Measurements from ENCODE around the gene ESR2. TPM values are rescaled to one million over a fixed set of nuclear protein-coding genes. Genes with fewer than 3 reads are reported as not detected.
"Not testable (repeated sequence)": the region's sequence is repeated elsewhere in the genome, so short reads cannot be mapped to it uniquely, and the experiment has no call there.

ESR2 gene
- total RNA-seq, 1 experiment from 2014 or later, result not detected

DNA sequence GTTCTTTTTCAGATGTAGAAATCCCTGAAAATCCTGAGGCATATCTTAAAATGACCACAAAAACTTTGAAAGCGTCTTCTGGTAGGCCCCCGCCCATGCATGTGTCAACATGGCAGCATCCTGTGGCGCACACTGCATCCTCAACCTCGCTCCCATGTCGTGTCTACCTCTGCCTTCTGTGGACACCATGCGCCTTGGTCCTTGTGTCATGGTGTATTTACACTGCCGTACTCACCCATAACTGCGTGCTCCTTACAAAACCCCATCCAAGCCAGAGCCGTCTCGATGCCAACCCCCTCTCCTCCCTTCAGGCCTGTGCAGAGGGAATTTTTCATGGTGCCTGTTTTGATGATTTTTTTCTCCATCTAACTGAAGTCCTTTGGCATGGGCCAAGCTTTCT lies 78.9 kb downstream of the ESR2 start:
- Histone ChIP-seq H3K4me3 (no peak overlapping the region), H3K9me3 (no peaks in the 10 kb centered on the region), H3K27me3 (no peaks in the 10 kb centered on the region), H3K36me3 (no peaks in the 10 kb centered on the region)
- no peak for DNase-seq

DNA sequence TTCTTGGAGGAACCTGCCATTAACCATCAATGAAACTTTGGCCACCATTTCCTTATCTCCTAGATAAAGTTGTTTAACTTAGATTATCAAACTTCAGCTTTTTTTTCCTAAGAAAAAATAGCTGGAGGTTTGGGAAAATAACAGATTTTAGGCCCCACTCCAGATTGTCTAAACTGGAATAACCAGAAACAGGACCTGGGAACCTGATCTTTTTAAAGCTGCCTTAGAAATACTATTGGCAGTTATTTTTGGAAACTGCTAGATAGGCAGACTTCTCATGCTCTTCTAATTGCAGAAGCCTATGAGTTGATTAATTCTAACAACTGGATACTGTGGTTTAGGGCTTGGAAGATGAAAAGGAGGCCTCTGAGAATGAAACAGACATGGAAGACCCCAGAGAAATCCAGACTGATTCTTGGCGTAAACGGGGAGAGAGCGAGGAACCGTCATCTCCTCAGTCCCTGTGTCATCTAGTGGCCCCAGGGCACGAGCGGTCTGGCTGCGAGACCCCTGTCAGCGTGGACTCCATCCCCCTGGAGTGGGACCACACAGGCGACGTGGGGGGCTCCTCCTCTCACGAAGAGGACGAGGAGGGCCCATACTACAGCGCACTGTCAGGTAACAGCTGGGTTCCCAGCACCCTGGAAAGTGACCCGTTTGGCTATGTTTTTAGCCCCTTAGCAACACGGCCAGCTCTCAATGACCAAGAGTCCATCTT lies 80.2 kb downstream of the ESR2 start:
- Histone ChIP-seq H3K36me3 (no peaks in the 10 kb centered on the region), H3K9me3 (no peaks in the 10 kb centered on the region), H3K27me3 (no peaks in the 10 kb centered on the region), H3K4me3 (no peak overlapping the region)
- DNase-seq, result no peak

DNA sequence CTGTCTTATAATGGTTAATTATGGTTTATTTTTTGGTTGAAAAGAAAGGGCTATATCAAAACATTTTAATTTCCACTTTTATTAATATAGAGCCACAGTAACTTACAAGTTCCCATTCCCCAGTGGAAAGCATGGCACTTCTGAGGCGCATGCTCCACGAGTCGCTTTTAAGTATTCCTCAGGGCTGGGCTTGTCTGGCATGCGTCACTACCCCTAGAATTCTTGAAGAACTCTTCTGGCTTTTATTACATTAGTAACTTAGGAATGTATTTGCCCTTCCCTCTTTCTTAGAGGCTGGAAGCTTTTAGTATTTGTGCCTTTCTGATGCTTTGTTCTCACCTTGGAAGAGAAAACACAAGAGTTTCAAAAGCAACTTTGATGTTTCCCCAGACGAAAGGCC lies 81.1 kb downstream of the ESR2 start:
- H3K27me3 ChIP-seq, result no peaks in the 10 kb centered on the region
- H3K9me3 ChIP-seq, result no peaks in the 10 kb centered on the region
- H3K4me3 ChIP-seq, result no peak overlapping the region
- H3K36me3 ChIP-seq, result no peaks in the 10 kb centered on the region
- DNase-seq, result no peak

DNA sequence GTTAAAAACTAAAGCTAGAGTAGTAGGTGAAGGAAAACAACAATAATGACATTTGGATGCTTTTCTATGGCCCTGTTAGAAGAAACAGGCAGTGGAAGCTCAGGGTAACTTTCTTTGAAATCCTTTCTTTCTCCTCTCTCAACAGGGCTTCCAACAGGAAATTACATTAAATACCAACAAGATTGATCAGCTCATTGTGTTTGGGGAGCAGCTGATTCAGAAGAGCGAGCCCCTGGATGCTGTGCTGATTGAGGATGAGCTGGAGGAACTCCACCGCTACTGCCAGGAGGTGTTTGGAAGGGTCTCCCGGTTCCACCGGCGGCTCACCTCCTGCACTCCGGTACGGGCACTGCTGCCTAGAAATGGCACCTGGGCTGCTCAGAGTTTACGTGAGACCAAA lies 81.5 kb downstream of the ESR2 start:
- H3K9me3 ChIP-seq, result no peaks in the 10 kb centered on the region
- H3K4me3 ChIP-seq, result no peak overlapping the region
- H3K27me3 ChIP-seq, result no peaks in the 10 kb centered on the region
- no peaks in the 10 kb centered on the region for H3K36me3 ChIP-seq
- no peak for DNase-seq

DNA sequence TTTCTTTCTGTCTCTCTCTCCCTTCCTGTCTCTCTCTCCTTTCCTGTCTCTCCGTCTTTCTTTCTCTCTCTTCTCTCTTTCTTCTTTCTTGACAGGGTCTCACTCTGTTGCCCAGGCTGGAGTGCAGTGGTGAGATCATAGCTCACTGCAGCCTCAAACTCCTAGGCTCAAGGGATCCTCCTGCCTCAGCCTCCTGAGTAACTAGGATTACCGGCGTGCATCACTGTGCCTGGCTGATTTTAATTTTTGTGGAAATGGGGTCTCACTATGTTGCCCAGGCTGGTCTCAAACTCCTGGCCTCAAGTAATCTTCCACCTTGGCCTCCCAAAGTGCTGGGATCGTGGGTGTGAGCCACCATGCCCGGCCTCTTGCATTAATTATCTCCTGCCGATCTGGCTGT lies 83.3 kb downstream of the ESR2 start:
- H3K4me3 ChIP-seq, DNase-seq, H3K27me3 ChIP-seq, H3K36me3 ChIP-seq, H3K9me3 ChIP-seq: not testable (repeated sequence)

DNA sequence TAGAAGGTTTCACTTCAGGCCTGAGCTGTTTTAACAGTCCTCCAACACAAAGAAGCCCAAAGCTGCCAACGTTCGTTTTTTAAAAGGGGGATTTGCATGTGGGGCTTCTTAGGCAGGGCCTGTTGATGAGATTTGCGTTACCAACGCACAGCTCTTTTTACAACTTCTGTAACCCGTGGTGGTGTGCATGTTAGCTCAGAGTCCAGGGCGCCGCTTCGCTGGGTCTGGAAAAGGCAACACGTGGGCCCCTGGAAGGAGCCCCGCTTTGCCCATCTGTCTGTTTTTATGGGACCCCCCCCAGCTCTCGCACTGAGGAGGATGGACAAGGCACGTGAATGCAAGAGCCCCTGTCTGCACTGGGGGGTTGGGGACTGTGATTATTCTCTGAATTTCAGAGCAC lies 84.0 kb downstream of the ESR2 start:
- H3K27me3 ChIP-seq, result no peaks in the 10 kb centered on the region
- no peaks in the 10 kb centered on the region for H3K9me3 ChIP-seq
- no peak for DNase-seq
- H3K4me3 ChIP-seq, result no peak overlapping the region
- no peaks in the 10 kb centered on the region for H3K36me3 ChIP-seq

DNA sequence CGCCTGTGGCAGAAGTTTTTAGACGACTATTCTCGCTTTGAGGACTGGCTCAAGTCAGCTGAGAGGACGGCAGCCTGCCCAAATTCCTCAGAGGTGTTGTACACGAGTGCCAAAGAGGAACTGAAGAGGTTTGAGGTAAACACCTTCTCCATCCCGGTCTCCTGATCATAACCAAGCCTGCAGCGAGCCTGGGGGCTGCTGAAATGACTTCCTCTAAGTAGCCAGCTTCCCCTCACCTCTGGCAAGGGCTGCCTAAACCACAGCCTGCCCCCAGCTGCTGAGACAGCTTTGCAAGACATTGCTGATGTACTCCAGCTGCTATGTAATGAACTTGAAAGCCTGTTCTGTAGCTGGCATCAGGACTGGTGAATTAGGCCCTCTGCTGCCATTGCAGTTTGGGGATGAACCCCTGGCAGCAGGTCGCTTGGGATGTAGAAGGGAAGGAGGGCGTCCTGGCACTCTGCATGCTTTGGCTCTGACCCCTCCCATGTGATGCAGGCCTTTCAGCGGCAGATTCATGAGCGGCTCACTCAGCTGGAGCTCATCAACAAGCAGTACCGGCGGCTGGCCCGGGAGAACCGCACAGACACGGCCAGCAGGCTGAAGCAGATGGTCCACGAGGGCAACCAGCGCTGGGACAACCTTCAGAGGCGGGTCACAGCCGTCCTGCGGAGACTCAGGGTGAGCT lies 84.6 kb downstream of the ESR2 start:
- no peak for DNase-seq
- Histone ChIP-seq H3K9me3 (no peaks in the 10 kb centered on the region), H3K27me3 (no peaks in the 10 kb centered on the region), H3K4me3 (no peak overlapping the region), H3K36me3 (no peaks in the 10 kb centered on the region)

DNA sequence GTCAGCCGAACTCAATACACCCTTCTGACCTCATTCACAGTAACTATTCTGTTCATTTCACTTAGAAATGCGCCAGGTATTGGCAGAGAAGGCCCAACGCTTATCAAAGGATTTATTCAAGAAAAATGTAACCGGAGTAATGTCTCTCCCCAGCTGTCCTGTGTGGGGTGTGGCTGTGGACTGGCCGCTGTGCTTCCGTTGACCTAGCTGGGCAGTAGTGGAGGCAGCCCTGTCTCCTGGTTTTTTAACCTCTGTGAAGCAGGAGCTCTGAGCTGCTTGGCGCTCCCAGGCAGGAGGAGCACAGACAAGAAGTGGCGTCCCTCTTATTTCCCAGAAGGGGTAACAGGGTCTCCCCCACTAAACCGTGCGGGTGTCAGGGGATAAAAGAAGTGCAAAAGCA lies 85.2 kb downstream of the ESR2 start:
- H3K36me3 ChIP-seq, result no peaks in the 10 kb centered on the region
- H3K9me3 ChIP-seq, result no peaks in the 10 kb centered on the region
- H3K4me3 ChIP-seq, result no peak overlapping the region
- no peaks in the 10 kb centered on the region for H3K27me3 ChIP-seq
- no peak for DNase-seq

DNA sequence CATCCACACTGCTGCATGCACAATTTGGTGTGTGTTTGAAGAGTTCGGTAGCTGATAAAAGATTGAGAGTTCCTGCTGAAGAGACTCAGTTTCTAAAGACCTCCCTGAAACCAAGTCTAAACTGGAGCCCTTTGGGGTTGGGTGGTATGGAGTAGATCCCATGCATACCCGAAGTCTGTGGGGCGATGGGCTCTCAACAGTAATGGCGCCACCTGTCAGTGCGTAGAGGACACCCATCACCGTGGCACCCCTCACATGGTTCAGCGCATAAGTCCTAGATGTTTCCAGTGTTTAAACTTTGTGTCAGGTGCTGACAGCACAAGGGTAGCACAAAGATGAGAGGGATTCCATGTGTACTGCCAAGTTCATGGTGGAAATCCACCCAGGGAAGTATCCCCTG lies 85.9 kb downstream of the ESR2 start:
- Histone ChIP-seq H3K27me3 (no peaks in the 10 kb centered on the region), H3K36me3 (no peaks in the 10 kb centered on the region), H3K9me3 (no peaks in the 10 kb centered on the region), H3K4me3 (no peak overlapping the region)
- DNase-seq, result no peak

DNA sequence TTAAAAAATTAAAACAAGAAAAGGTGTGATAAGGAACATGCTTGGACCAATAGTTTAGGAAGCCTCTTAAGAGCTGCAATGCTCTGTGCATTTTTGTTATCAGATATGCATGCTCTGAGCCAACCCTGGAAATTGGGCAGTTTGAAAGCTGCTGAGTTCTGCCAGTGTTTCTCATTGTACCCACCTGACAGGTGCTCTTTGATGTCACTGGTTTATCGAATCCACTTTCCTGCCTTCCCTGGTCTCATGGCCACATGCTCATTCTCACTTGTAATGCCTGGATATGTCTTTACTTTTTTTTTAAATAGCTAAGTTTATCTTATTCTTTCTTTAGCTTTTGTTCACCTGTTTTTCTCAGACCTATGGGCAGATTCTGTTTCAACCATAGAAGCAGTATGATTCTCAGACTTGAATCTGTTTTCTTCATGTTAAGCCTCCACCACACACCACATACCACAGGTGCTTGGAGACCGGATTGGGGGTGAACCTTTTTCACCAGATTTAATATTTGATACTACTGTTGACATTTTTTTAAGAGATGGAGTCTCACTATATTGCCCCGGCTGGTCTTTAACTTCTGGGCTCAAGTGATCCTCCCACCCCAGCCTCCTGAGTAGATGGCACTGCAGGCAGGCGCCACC lies 90.7 kb downstream of the ESR2 start:
- Histone ChIP-seq H3K4me3 (no peak overlapping the region), H3K9me3 (no peaks in the 10 kb centered on the region), H3K36me3 (no peaks in the 10 kb centered on the region), H3K27me3 (no peaks in the 10 kb centered on the region)
- DNase-seq, result no peak

DNA sequence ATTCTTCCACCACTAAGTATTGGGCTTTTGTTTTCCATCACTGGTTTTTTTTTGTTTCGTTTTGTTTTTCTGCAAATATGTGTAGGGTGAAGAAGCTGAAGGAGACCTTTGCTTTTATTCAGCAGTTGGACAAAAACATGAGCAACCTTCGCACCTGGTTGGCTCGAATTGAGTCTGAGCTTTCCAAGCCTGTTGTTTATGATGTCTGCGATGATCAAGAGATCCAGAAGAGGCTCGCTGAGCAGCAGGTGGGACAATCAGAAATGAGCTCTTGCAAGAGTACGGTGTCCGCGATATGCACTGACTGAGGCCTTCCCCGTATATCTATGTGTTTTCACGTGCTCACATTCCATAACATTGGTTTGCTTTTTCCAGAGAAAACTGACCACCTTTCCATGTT lies 91.5 kb downstream of the ESR2 start:
- no peaks in the 10 kb centered on the region for H3K36me3 ChIP-seq
- no peak for DNase-seq
- no peaks in the 10 kb centered on the region for H3K27me3 ChIP-seq
- no peak overlapping the region for H3K4me3 ChIP-seq
- H3K9me3 ChIP-seq, result no peaks in the 10 kb centered on the region

DNA sequence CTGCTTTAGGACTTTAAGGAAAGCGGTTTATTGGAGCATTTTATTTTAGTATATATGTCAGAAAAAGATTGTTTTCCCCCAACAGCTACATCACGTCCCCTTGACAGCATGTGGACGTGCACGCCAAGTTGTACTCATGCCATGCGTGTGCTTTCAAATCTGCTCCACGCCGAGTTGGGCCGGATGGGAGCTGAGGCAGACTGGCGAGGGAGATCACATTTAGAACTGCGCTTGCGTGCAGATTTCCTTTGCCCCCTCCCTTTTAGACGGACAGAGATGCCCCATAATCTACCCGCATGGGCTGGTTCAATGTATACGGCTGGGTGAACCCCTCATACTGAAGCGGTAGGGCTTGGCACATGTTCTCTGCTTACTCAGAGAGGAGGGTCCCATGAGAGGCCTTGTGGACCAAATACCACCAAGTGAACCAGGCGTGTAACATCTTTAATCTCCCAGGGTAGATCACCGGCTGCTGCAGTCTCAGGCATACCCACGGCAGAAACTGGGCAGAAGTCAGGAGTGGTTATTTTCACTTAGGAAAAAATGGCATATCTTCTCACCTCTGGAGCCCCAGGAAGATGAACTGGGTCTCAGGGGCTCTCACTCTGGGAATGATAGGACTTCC lies 92.1 kb downstream of the ESR2 start:
- no peak overlapping the region for H3K4me3 ChIP-seq
- no peaks in the 10 kb centered on the region for H3K27me3 ChIP-seq
- no peak for DNase-seq
- no peaks in the 10 kb centered on the region for H3K36me3 ChIP-seq
- H3K9me3 ChIP-seq, result no peaks in the 10 kb centered on the region

DNA sequence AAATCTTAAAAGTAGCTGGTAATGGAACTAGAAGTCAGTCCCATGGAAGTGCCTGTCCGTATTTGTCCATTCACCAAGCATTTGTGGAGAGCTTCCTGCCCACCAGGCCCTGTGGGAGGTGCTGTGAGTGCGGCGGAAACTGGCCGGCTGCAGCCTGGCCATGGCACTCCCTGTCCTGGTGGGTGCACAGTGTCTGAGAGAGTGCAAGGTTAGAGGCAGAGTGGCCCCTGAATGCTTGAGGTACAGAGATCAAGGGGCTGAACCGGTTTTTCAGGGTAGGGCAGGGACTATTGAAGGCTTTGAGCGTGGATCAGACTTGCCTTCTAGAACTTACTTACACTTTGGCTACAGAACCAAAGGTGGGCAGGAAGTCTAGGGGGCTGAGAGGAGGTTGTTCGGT lies 92.9 kb downstream of the ESR2 start:
- Histone ChIP-seq H3K9me3 (no peaks in the 10 kb centered on the region), H3K27me3 (no peaks in the 10 kb centered on the region), H3K4me3 (no peak overlapping the region), H3K36me3 (no peaks in the 10 kb centered on the region)
- DNase-seq, result no peak

DNA sequence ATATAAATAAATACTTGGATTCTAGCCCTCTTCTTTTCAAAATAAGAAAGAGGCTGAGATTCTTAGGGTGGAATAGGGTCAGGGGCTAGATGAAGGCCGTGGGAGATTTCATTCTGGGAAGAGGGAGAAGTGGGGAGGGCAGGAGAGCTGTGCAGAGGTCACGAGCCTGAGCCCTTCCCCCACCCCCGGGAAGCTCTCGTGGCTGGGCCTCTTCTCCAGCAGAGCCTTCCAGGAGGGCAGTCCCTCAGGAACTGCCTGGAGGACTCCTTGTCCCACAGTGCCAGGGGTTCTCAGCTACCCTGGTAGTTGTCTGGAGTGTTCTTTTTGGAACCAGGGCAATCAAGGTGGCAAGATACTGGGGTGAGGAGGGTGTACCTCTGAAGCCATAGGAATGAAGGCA lies 94.0 kb downstream of the ESR2 start:
- Histone ChIP-seq H3K9me3 (no peaks in the 10 kb centered on the region), H3K36me3 (no peaks in the 10 kb centered on the region), H3K4me3 (no peak overlapping the region), H3K27me3 (no peaks in the 10 kb centered on the region)
- no peak for DNase-seq

DNA sequence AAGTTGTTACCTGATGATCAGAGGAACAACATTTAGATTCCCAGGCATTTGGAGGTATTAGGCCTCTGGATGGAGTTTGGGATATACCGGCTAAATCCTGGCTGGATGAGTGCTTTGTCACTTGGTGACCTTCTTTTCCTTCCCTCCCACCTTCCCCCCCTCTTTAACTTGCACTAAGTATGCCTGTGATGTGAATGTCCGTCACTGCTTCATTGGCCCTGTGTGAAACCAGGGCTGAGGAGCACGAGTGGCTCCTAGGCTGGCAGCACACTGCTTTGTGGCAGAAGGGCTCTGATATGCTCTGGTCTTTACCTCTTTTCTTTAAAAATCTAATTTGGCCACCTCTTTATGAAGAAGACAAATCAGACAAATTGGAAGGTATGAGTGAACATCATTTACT lies 95.7 kb downstream of the ESR2 start:
- Histone ChIP-seq H3K4me3 (no peak overlapping the region), H3K9me3 (no peaks in the 10 kb centered on the region), H3K27me3 (no peaks in the 10 kb centered on the region), H3K36me3 (no peaks in the 10 kb centered on the region)
- no peak for DNase-seq

DNA sequence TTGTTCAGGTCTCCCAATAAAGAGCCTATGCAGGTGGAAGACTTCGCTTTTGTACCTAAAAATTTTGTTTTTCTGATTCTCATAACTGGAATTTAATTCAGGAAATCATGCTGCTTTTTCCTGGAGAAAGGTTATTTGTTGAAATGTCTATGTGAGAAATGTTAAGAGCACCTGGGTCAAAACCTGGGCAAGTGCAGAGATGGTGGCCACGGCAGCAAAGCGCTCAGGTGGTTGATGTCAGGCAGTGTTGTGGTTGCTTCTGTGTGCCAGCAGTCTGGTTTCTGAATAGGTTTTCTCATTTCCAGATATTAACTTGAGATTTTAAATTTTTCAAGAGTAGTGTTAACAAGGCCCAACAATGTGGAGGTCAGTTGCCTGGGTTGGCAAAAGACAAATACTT lies 96.2 kb downstream of the ESR2 start:
- Histone ChIP-seq H3K27me3 (no peaks in the 10 kb centered on the region), H3K36me3 (no peaks in the 10 kb centered on the region), H3K4me3 (no peak overlapping the region), H3K9me3 (no peaks in the 10 kb centered on the region)
- DNase-seq, result no peak

DNA sequence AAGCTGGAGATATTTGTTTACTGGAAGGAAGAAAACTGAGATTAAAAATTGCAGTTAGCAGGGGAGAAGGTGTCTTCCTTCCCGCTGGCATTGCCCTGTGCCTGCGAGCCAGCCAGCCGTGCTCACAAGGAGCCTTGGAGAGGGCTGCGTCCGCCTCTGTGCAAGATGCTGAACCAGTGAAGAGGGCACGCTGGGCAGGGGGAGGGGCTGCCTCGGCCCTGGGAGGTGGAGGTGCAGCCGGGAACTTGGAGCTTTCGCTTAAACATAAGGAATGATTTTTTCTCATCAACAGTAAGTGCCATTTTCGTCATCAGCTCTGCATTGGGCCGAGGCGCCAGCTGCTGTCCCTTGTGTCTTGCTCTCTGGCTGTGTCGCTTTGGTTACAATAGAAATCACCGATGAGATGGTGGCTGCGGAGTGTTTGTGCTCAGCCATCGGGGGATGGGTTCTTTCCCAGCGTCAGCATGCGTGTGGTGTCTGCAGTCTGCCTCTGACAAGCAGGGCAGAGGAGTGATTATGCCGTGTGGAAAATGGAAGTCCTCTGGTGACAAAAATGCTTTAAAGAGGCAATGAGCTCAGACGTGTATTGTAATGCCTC lies 97.3 kb downstream of the ESR2 start:
- H3K36me3 ChIP-seq, result no peaks in the 10 kb centered on the region
- no peak for DNase-seq
- no peak overlapping the region for H3K4me3 ChIP-seq
- H3K27me3 ChIP-seq, result no peaks in the 10 kb centered on the region
- no peaks in the 10 kb centered on the region for H3K9me3 ChIP-seq
